Aorta (tissue), 5 donors: ENCODE measurements around the gene BAZ1A. TPM values are rescaled to one million over a fixed set of nuclear protein-coding genes. Genes with fewer than 3 reads are reported as not detected.

Experiments used
- ATAC-seq: fragments of 200-7000 bp; cut with Tn5 transposase; one replicate; pipeline ENCODE4 v1.9.1; 2022; ENCODE audit warnings: moderate library complexity; ENCODE audit not compliant: low FRiP score
- DNase-seq, 2 donors: peaks; one replicate each; pipeline ENCODE4 v3.0.0-alpha.2; 2020
- H3K27ac ChIP-seq, 2 donors: one replicate each; pipeline ENCODE4 v1.5.1; 2013; ENCODE audit warnings: low read length in 2 of 2, mild to moderate bottlenecking in 2 of 2, moderate library complexity in 2 of 2, control low read depth in 1 of 2, inconsistent platforms in 1 of 2, low read depth in 1 of 2
- H3K27me3 ChIP-seq, 2 donors: one replicate each; pipeline ENCODE4 v1.6.1; 2013; ENCODE audit warnings: control low read depth in 1 of 2, low read length in 1 of 2, mild to moderate bottlenecking in 1 of 2, moderate library complexity in 1 of 2; ENCODE audit not compliant: insufficient read depth in 2 of 2, control insufficient read depth in 1 of 2
- H3K36me3 ChIP-seq, 2 donors: one replicate each; pipeline ENCODE4 v1.6.1; 2013; ENCODE audit warnings: control low read depth in 1 of 2, low read length in 1 of 2, mild to moderate bottlenecking in 1 of 2; ENCODE audit not compliant: insufficient read depth in 2 of 2, control insufficient read depth in 1 of 2
- H3K4me1 ChIP-seq, 2 donors: one replicate each; pipeline ENCODE4 v1.6.1; 2013; ENCODE audit warnings: low read length in 2 of 2, control low read depth in 1 of 2, mild to moderate bottlenecking in 1 of 2, moderate library complexity in 1 of 2; ENCODE audit not compliant: insufficient read depth in 2 of 2, control insufficient read depth in 1 of 2
- H3K4me3 ChIP-seq, 2 donors: one replicate each; pipeline ENCODE4 v1.5.1; 2013; ENCODE audit warnings: low read length in 2 of 2, control low read depth in 1 of 2, mild to moderate bottlenecking in 1 of 2
- H3K9me3 ChIP-seq: one replicate; pipeline ENCODE4 v1.6.1; 2013; ENCODE audit warnings: mild to moderate bottlenecking, low read length; ENCODE audit not compliant: control insufficient read depth
- WGBS, 2 donors: extraction: QIAGEN DNeasy Blood & Tissue Kit; methylation state at CpG; one replicate each; pipeline ENCODE4 v1.1.7; 2013; 5-methylcytosine and 5-hydroxymethylcytosine counted together
- intact Hi-C, 2 donors: fragments of 100-400 bp; cut with DNase I; formaldehyde crosslinking; loops; one replicate each; pipeline versions ENCODE4 v1.14.2 to v1.15.0; 2022
- polyA plus RNA-seq, 2 donors: library from polyadenylated mRNA; stranded (reverse); fragments of 200-250 nt; gene quantifications; one replicate each; pipeline ENCODE4 v1.2.3, GENCODE V29; 2013
- total RNA-seq, 2 donors: library from RNA; stranded (reverse); fragmentation: NEBNext Ultra II Directional; extraction: Animal tissue kit (Norgen Biotek cat#: 25700); gene quantifications; one replicate each; pipeline ENCODE4 v1.2.1, GENCODE V29; 2021
- donor health status: healthy with polysubstance abuse.
- donor health status: Bipolar disorder and iron deficiency.
- donor health status: DM: no; HTN: no; CAD: no.
- donor health status: DM: no; HTN: no; CAD: no.
- donor health status: DM: yes; HTN: yes; CAD: no.

The BAZ1A gene
- total and polyA plus RNA-seq, 4 donors, result 9.1 to 26.6 (median 22.1) TPM

DNA sequence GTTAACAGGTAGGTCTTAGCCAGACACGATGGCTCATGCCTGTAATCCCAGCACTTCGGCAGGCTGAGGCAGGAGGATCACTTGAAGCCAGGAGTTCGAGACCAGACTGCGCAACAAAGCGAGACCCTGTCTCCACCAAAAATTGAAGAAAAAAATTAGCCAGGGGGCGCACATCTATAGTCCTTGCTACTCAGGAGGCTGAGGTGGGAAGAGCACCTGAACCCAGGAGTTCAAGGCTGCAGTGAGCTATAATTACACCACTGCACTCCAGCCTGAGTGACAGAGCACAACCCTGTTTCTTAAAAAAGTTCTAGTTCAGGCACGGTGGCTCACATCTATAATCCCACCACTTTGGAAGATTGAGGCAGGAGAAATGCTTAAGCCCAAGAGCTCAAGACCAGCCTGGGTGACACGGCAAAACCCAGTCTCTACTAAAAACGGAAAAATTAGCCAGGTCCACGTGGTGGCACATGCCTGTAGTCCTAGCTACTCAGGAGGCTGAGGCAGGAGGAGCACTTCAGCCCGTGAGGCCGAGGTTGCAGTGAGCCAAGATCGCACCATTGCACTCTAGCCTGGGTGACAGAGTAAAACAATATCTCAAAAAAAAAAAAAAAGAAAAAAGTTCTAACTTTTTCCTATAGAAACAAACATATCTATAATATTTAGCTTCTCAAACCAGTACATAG is 9.1 kb downstream of the BAZ1A start:
- Histone ChIP-seq H3K4me1 (peaks cover 0 to 1% of the 10 kb centered on the region in 2 donors), H3K27me3 (no peaks in the 10 kb centered on the region), H3K9me3 (no peaks in the 10 kb centered on the region), H3K4me3 (no peak overlapping the region), H3K36me3 (no peaks in the 10 kb centered on the region), H3K27ac (no peak overlapping the region)
- intact Hi-C loops, result no loop called here
- WGBS, 2 donors, result 94 to 95% methylated on average over 13 of the region's 13 CpGs
- ATAC-seq (no peak), DNase-seq (no peak)

DNA sequence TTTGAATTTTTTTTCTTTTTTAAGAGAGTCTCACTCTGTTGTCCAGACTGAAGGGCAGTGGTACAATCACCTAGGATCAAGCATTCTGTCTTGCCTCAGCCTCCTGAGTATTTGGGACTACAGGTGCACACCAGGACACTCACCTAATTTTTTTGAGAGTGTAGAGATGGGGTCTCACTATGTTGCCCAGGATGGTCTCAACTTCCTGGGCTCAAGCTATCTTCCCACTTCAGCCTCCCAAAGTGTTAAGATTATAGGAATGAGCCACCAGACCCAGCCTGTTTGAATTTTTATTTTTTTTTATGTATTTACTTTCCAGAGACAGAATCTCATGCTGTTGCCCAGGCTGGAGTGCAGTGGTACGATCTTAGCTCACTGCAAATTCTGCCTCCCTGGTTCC is 11.3 kb downstream of the BAZ1A start:
- DNase-seq, result no peak
- Histone ChIP-seq H3K27ac (no peak overlapping the region), H3K4me1 (peaks cover 0 to 1% of the 10 kb centered on the region in 2 donors), H3K36me3 (no peaks in the 10 kb centered on the region), H3K9me3 (no peaks in the 10 kb centered on the region), H3K4me3 (no peak overlapping the region), H3K27me3 (no peaks in the 10 kb centered on the region)
- WGBS, 2 donors, result 94 to 96% methylated on average over 1 of the region's 1 CpG
- intact Hi-C loops, result no loop called here
- ATAC-seq, result no peak

DNA sequence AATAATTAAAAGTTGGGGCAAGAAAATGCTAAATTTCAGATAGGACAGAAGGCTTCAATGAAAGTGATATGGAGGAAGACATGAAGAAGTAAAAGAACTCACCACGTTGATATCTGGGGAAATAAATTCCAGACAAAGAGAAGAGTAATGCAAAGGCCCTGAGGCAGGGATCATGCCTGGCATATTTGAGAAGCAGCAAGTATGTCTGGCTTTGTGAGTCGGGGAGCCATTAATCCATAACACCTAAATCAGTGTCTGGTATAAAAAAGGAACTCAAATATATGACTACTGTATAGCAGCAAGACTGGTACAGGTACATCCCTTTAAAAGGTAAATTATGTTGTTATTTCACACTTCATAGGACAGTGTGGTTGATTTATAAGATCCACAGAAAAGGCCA is 16.4 kb downstream of the BAZ1A start:
- Histone ChIP-seq H3K36me3 (no peaks in the 10 kb centered on the region), H3K4me3 (no peak overlapping the region), H3K27ac (no peak overlapping the region), H3K9me3 (no peaks in the 10 kb centered on the region), H3K4me1 (no peaks in the 10 kb centered on the region), H3K27me3 (no peaks in the 10 kb centered on the region)
- WGBS, 2 donors, result 89 to 97% methylated on average over 2 of the region's 2 CpGs
- DNase-seq (no peak), ATAC-seq (no peak)
- intact Hi-C loops, result no loop called here

- 82 to 90% methylated on average over 7 of the region's 7 CpGs for WGBS, 2 donors
Observed at GRCh38 chr14:34857689-34858449, 17.3 kb downstream of the BAZ1A start.

GRCh38 chr14:34853041-34853440 is 22.1 kb downstream of the BAZ1A start:
- H3K4me3 ChIP-seq, result no peak overlapping the region
- H3K4me1 ChIP-seq, result no peaks in the 10 kb centered on the region
- no peak for DNase-seq
- intact Hi-C loops, result no loop called here
- H3K27ac ChIP-seq, result no peak overlapping the region
- H3K36me3 ChIP-seq, result peaks cover 0 to 2% of the 10 kb centered on the region in 2 donors
- no peaks in the 10 kb centered on the region for H3K27me3 ChIP-seq
- no peaks in the 10 kb centered on the region for H3K9me3 ChIP-seq
- no peak for ATAC-seq

More at GRCh38 chr14:34857689-34858449, 17.3 kb downstream of the BAZ1A start:
- no peak for ATAC-seq
- Histone ChIP-seq H3K4me1 (no peaks in the 10 kb centered on the region), H3K27ac (no peak overlapping the region), H3K9me3 (no peaks in the 10 kb centered on the region), H3K4me3 (no peak overlapping the region), H3K36me3 (no peaks in the 10 kb centered on the region), H3K27me3 (no peaks in the 10 kb centered on the region)
- intact Hi-C loops, result no loop called here
- DNase-seq, result no peak

DNA sequence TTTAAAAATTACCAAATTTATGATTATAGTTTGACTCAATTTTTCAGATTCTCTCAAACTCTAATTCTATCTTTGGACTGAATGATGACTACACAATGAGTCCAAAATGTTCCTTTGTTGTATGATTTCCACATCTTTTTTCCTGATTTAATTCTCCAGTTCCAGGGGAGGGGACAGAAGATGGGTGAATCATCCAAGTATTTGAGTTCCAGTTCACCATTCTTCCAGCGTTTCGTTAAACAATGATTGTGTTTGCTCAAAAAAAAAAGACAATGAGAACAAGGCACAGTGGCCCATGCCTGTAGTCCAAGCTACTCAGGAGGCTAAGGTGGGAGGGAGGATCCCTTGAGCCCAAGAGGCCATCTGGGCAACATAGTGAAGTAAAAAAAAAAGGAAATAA is 23.8 kb downstream of the BAZ1A start:
- DNase-seq, result no peak
- Histone ChIP-seq H3K27me3 (no peaks in the 10 kb centered on the region), H3K4me3 (no peak overlapping the region), H3K36me3 (peaks cover 0 to 2% of the 10 kb centered on the region in 2 donors), H3K4me1 (no peaks in the 10 kb centered on the region), H3K27ac (no peak overlapping the region), H3K9me3 (no peaks in the 10 kb centered on the region)
- ATAC-seq, result no peak
- intact Hi-C loops, result no loop called here
- 94 to 95% methylated on average over 2 of the region's 2 CpGs for WGBS, 2 donors

GRCh38 chr14:34845869-34846268 is 29.3 kb downstream of the BAZ1A start:
- ATAC-seq (no peak), DNase-seq (no peak)
- whole genome bisulfite sequencing, 2 donors, result 91 to 92% methylated on average over 1 of the region's 1 CpG
- intact Hi-C loops, result no loop called here
- H3K36me3 ChIP-seq, result no peaks in the 10 kb centered on the region
- H3K27me3 ChIP-seq, result no peaks in the 10 kb centered on the region
- no peaks in the 10 kb centered on the region for H3K9me3 ChIP-seq
- no peaks in the 10 kb centered on the region for H3K4me1 ChIP-seq
- H3K4me3 ChIP-seq, result no peak overlapping the region
- no peak overlapping the region for H3K27ac ChIP-seq

DNA sequence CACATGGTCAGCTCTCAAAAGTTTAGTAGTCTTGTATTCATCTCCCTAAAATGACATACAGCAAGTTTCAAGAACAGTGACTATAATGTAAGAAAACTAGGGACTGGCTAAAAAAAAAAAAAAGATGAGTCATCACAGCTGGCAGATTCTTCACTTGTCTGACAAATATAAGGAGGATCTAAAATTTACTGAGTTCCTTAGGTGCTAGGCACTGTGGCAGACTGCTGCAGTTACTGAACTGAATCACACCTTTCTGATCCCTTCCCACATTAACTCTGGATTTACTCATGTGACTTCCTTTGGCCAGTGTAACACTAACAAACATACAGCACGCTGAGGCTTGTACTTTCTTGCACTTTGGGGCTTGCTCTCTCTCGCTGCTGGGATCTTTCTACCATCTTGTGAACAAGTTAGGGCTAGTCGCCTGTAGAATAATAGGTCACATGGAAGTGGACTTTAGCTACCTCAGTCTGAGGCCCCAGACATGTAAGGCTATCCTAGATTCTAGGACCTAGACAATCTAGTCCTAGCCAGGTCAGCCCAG is 32.1 kb downstream of the BAZ1A start:
- DNase-seq (no peak), ATAC-seq (peak; percentile 54)
- Histone ChIP-seq H3K27me3 (no peaks in the 10 kb centered on the region), H3K36me3 (no peaks in the 10 kb centered on the region), H3K9me3 (no peaks in the 10 kb centered on the region), H3K27ac (no peak overlapping the region), H3K4me3 (no peak overlapping the region), H3K4me1 (no peaks in the 10 kb centered on the region)
- intact Hi-C loops, result no loop called here
- WGBS, 2 donors, result 54 to 60% methylated on average over 3 of the region's 3 CpGs
